ENCODE results near the gene CSTF3. TPM values are rescaled to one million over a fixed set of nuclear protein-coding genes. Genes with fewer than 3 reads are reported as not detected.

The CSTF3 gene
- total RNA-seq, 2 experiments from 2014 or later, result 31.9 to 55.7 TPM

DNA sequence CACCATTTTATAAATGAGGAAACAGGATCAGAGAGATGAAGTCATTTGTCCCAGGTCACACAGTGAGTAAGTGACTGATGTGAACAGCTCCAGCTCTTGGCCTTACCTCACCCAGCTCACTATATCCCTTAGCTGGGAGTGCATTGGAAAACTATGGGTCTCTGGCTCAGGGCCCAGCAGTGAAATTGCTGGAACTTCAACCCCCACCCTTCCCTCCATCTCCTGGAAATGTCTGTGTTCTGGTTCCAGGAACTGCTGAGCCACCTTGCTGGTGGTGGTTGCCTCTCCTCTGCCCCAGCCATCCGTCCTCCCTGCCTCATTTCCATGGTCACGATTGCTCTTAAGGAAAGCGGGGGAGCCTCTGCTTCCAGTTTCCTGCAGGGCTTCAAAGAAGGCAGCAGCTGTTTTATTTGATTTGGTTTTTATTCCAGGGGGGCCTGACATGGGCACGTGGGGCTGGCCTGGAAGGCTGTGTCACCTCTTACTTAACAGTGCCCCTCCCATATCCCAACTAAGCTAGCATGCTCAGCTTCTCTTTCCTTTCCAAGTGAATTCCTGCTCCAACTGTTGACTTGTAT lies 46.2 kb upstream of the CSTF3 start:
- Histone ChIP-seq H3K9me2 (ENCODE audit: insufficient read depth, low read length) (no peaks in the 10 kb centered on the region), H4K20me1 (ENCODE audit: insufficient read depth, low read length) (no peaks in the 10 kb centered on the region), H3K4me3 (ENCODE audit: low read depth, low read length, poor library complexity, severe bottlenecking) (no peak overlapping the region), H3K9me3 (ENCODE audit: low read length) (no peaks in the 10 kb centered on the region), H3K4me2 (ENCODE audit: low read length) (no peak overlapping the region), H3K79me2 (ENCODE audit: insufficient read depth, low read depth, low read length) (no peaks in the 10 kb centered on the region), H3K4me1 (ENCODE audit: insufficient read depth, low read length, poor library complexity, severe bottlenecking) (no peaks in the 10 kb centered on the region), H3K27ac (ENCODE audit: low read depth, low read length, poor library complexity, severe bottlenecking) (no peak overlapping the region), H2AFZ (ENCODE audit: low read length) (no peak overlapping the region), H3K36me3 (ENCODE audit: insufficient read depth, low read length) (no peaks in the 10 kb centered on the region)
- TF ChIP-seq, protein P1, sequence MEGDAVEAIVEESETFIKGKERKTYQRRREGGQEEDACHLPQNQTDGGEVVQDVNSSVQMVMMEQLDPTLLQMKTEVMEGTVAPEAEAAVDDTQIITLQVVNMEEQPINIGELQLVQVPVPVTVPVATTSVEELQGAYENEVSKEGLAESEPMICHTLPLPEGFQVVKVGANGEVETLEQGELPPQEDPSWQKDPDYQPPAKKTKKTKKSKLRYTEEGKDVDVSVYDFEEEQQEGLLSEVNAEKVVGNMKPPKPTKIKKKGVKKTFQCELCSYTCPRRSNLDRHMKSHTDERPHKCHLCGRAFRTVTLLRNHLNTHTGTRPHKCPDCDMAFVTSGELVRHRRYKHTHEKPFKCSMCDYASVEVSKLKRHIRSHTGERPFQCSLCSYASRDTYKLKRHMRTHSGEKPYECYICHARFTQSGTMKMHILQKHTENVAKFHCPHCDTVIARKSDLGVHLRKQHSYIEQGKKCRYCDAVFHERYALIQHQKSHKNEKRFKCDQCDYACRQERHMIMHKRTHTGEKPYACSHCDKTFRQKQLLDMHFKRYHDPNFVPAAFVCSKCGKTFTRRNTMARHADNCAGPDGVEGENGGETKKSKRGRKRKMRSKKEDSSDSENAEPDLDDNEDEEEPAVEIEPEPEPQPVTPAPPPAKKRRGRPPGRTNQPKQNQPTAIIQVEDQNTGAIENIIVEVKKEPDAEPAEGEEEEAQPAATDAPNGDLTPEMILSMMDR (conservative IDR thresholded peaks at IDR 0.05; ENCODE audit: low read length), result no peak
- TF ChIP-seq EZH2phosphoT487 (IDR thresholded peaks at IDR 0.05; ENCODE audit: borderline replicate concordance, low read depth, low read length), result no peak
- BruUV-seq (replicated peaks), result no TSS peak
- intact Hi-C loops (cut with micrococcal nuclease; ENCODE audit: unreplicated experiment), result no loop called here
- ChIA-PET CTCF (ENCODE audit: unreplicated experiment) (no interaction called here), POLR2A (interaction anchor here (0.6 to 0.7 kb wide), 3 partner anchors 40 to 147 kb away, joined by 3 to 6 read pairs (median 4); no protein-coding TSS in a partner anchor)
- DNase-seq (ENCODE audit: low spot score), result no peak

DNA sequence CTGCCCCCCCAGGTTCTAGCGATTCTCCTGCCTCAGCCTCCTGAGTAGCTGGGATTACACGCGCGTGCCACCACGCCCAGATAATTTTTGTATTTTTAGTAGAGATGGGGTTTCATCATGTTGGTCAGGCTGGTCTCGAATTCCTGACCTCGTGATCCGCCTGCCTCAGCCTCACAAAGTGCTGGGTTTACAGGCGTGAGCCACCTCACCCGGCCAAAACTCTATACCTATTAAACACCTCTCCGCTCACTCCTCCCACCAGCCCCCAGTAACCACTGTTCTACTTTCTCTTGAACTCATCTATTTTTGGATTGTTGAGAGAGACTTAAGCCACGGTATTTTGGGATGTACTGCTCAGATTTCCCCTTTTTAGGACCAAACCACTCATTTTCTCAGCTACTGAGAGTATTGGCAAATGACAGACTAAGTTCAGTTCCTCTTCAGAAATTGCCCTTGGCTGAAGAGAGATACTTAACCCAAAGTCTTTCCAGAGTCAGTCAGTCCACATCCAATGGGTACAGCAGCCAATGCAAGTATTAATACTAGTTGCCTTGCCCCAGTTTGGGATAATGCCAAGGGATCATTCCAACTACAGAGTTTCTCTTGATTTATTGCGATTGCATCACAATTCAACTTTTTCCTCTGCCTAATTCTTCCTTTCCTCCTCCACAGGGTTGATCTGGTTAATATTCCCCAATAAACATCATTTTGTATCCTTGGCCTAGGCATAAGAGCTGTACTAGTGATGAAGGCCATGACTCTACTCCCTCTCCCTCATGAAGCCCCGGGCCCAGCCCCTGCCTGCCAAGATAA lies 36.8 kb upstream of the CSTF3 start:
- Histone ChIP-seq H3K79me2 (ENCODE audit: insufficient read depth, low read depth, low read length) (no peaks in the 10 kb centered on the region), H3K27ac (ENCODE audit: low read depth, low read length, poor library complexity, severe bottlenecking) (no peak overlapping the region), H3K9me2 (ENCODE audit: insufficient read depth, low read length) (no peaks in the 10 kb centered on the region), H3K4me3 (ENCODE audit: low read depth, low read length, poor library complexity, severe bottlenecking) (no peak overlapping the region), H2AFZ (ENCODE audit: low read length) (no peak overlapping the region), H3K4me2 (ENCODE audit: low read length) (no peak overlapping the region), H3K9me3 (ENCODE audit: low read length) (no peaks in the 10 kb centered on the region), H4K20me1 (ENCODE audit: insufficient read depth, low read length) (no peaks in the 10 kb centered on the region), H3K36me3 (ENCODE audit: insufficient read depth, low read length) (no peaks in the 10 kb centered on the region), H3K4me1 (ENCODE audit: insufficient read depth, low read length, poor library complexity, severe bottlenecking) (no peaks in the 10 kb centered on the region)
- TF ChIP-seq, protein P1 (conservative IDR thresholded peaks at IDR 0.05; ENCODE audit: low read length), result no peak
- TF ChIP-seq EZH2phosphoT487 (IDR thresholded peaks at IDR 0.05; ENCODE audit: borderline replicate concordance, low read depth, low read length), result no peak
- intact Hi-C loops (cut with micrococcal nuclease; ENCODE audit: unreplicated experiment), result no loop called here
- ChIA-PET POLR2A (interaction anchor here (0.6 kb wide), 1 partner anchor 295 kb away, joined by 3 read pairs; no protein-coding TSS in a partner anchor), CTCF (ENCODE audit: unreplicated experiment) (no interaction called here)
- BruUV-seq (replicated peaks), result no TSS peak
- DNase-seq (ENCODE audit: low spot score), result no peak

All from OCI-LY7 (cell line).